Mesodermal cell (in vitro differentiated cells): ENCODE measurements around the gene SNAPC3.
"Not testable (repeated sequence)": the region's sequence is repeated elsewhere in the genome, so short reads cannot be mapped to it uniquely, and the experiment has no call there.

Experiments used
- H3K27ac ChIP-seq: 2 replicates; pipeline ENCODE4 v1.7.0; 2013; ENCODE audit warnings: mild to moderate bottlenecking, low read depth, low read length, moderate library complexity; ENCODE audit not compliant: severe bottlenecking
- H3K36me3 ChIP-seq: 2 replicates; pipeline ENCODE4 v1.7.1; 2013; ENCODE audit warnings: mild to moderate bottlenecking, low read length, moderate library complexity; ENCODE audit not compliant: control insufficient read depth, insufficient read depth
- H3K4me1 ChIP-seq: one replicate; pipeline ENCODE4 v1.7.1; 2013; ENCODE audit warnings: mild to moderate bottlenecking, low read length; ENCODE audit not compliant: insufficient read depth, control insufficient read depth, poor library complexity, severe bottlenecking
- H3K4me3 ChIP-seq: 2 replicates; pipeline ENCODE4 v1.7.0; 2013; ENCODE audit warnings: low read length, control low read depth, mild to moderate bottlenecking; ENCODE audit not compliant: insufficient read depth, poor library complexity, severe bottlenecking; ENCODE audit errors: extremely low read depth
- H3K9me3 ChIP-seq: 2 replicates; pipeline ENCODE4 v1.7.1; 2013; ENCODE audit warnings: mild to moderate bottlenecking, low read length, moderate library complexity; ENCODE audit not compliant: control insufficient read depth
- WGBS, 2 experiments: methylation state at CpG; one replicate each; pipeline ENCODE4 v1.1.5; 2013; ENCODE audit warnings: missing lambda C conversion rate in 2 of 2; ENCODE audit not compliant: insufficient coverage in 2 of 2; 5-methylcytosine and 5-hydroxymethylcytosine counted together

The SNAPC3 gene

DNA sequence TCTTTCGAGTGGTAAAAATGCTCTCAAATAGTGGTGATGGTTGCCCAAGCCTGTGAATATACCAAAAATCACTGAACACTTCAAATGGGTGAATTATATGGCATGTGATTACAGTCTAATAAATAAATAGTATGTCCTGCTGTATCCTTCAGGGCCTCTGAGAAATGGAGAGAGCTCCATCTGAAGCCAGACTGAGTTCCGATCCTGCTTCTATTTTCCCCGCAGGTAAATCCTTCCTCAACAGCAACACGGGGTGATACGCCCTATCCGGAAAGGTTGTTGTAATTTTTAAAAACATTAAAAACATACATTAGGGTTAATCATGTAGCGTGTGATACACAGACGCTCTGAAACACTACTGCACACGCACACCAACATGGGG lies 695 bp upstream of the SNAPC3 start:
- WGBS, 2 experiments = 73 to 100% methylated on average over 3 of the region's 9 CpGs
- H3K27ac ChIP-seq = peak overlapping the region; percentile 93
- peaks cover 24% of the 10 kb centered on the region for H3K36me3 ChIP-seq
- H3K4me3 ChIP-seq = peak overlapping the region; percentile 98
- no peaks in the 10 kb centered on the region for H3K4me1 ChIP-seq
- H3K9me3 ChIP-seq = no peaks in the 10 kb centered on the region

DNA sequence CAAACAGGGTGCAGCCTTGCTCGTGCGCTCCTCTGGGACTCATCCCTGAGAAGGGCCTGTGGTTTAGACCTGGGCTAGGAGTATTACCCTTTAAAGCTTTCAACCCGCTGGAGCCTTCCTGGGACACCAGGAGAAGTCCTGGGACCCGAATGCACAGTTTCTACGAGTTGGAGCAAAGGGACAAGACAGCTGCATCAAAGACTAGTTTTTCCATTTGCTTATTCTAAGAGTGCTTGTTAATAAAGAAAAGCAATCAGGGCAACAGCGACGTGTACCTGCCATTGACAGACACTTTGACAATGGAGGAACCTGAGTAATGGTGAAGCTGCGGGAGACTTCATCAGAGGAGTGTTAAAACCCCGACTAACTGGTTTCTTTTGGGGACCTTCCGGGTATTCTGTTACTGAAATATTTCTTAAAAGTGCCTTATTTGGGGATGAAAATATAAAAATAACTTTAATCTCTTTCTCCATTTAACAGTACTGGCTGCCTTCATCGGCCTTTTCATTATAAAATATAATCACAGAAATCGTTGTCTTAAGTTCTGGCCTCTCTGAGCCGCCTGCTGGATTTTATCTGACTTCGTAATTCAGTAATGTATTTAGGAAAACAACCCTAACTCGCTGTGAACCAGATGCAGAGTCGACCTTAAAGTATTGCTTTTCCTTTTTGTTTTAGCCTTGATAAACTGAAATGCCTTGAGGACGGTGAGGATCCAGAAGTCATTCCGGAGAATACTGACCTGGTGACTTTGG lies 732 bp downstream of the SNAPC3 start:
- Histone ChIP-seq H3K27ac (no peak overlapping the region), H3K9me3 (no peaks in the 10 kb centered on the region), H3K4me1 (no peaks in the 10 kb centered on the region), H3K36me3 (peaks cover 38% of the 10 kb centered on the region), H3K4me3 (peak overlapping the region; percentile 98)
- WGBS, 2 experiments = 1 to 5% methylated on average over 11 to 12 of the region's 18 CpGs

DNA sequence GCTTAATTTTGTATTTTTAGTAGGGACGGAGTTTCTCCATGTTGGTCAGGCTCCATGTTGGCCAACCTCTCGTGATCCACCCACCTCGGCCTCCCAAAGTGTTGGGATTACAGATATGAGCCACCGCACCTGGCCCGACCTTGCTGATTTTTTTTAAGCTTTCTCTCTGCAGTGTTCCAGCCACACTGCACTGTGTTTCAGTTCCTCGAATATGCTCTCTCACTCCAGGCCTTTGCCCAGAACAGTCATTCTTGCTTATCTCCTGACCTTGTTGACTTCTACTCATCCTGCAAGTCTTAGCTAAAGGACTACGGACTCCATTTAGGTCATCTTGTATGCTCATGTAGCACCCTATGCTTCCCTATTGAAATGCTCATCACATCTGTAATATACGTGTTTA lies 3.3 kb downstream of the SNAPC3 start:
- 97% methylated on average over 8 of the region's 8 CpGs for WGBS, 2 experiments
- Histone ChIP-seq H3K36me3 (peaks cover 54% of the 10 kb centered on the region), H3K27ac (no peak overlapping the region), H3K4me1 (no peaks in the 10 kb centered on the region), H3K9me3 (no peaks in the 10 kb centered on the region), H3K4me3 (no peak overlapping the region)

DNA sequence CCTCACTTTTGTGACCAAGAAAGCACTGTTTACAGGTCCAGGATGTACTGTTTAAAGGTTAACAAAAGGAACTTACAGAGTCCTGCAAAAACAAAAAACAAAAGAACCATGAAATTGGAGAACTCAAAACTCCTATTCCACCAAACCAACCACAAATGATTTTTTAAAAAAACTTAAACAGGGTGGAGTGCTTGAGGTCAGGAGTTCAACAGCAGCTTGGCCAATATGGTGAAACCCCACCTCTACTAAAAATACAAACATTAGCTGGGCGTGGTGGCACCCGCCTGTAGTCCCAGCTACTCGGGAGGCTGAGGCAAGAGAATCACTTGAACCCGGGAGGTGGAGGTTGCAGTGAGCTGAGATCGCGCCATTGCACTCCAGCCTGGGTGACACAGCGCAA lies 5.0 kb downstream of the SNAPC3 start:
- WGBS, 2 experiments = 94 to 95% methylated on average over 4 to 5 of the region's 7 CpGs
- not testable (repeated sequence) for H3K27ac ChIP-seq, H3K4me3 ChIP-seq, H3K9me3 ChIP-seq, H3K4me1 ChIP-seq
- peaks cover 63% of the 10 kb centered on the region for H3K36me3 ChIP-seq

DNA sequence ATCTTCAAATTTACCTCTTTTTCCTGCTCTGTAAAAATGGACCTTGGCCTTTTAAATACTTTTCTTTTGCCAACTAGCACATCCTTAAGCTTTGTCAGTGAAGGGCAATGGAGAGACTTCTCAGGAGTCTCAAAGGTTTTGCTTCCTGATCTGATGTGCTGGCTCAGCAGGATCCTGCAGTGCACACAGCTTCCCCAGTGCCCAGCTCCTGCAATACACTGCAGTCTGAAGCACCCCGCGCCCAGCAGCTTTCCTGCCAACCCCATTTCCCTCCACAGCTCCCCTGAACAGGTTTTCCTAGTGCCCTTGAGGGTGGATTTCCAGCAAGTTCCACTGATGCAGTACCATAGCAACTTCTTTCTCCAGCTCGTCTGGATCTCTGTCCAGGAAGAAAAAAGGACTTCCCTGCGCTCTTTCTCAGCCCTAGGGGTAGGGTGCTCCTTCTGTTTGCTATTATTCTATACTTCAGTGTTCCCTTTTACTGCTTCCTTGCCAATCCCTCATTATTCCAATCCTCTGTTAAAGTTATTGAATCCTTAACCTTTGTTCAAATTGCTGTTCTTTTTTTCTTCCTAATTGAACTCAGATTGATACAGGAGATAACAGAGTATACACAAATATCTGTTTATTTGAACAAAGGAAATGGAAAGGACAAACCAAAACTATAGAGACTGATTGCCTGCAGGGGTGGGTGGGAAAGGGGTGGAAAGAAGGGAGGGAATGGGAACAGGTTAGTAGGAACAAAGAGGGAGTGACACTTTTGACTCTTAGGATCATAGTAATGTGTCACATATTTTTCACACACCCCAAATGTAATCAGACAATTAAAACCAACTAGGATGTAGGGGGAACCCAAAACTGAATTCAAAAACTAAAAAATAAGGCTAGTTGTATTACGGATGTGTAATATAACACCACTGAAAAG lies 8.5 kb downstream of the SNAPC3 start:
- Histone ChIP-seq H3K9me3 (no peaks in the 10 kb centered on the region), H3K4me3 (no peak overlapping the region), H3K4me1 (no peaks in the 10 kb centered on the region), H3K27ac (no peak overlapping the region), H3K36me3 (peaks cover 74% of the 10 kb centered on the region)
- WGBS, 2 experiments = 75 to 100% methylated on average over 2 of the region's 5 CpGs

DNA sequence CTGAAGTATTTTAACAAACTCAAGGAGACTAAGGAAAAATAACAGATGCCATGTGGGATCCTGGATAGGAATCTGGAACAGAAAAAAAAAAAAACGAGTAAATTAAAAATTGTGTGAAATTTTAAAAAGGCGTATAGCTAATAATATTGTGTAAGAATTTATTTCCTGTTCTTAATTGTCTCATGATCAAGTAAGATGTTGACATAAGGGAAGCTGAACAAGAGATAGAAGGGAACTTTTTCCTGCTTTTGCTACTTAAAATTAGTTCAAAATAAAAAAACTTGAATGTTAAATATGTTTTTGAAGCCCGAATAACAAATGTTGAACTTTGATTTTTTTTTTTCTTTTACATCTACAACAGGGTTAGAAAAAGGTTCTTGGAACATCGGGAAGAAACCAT lies 10.5 kb downstream of the SNAPC3 start:
- 85 to 100% methylated on average over 1 to 2 of the region's 4 CpGs for WGBS, 2 experiments
- Histone ChIP-seq H3K36me3 (peaks cover 72% of the 10 kb centered on the region), H3K4me1 (no peaks in the 10 kb centered on the region), H3K9me3 (no peaks in the 10 kb centered on the region), H3K27ac (no peak overlapping the region), H3K4me3 (no peak overlapping the region)

DNA sequence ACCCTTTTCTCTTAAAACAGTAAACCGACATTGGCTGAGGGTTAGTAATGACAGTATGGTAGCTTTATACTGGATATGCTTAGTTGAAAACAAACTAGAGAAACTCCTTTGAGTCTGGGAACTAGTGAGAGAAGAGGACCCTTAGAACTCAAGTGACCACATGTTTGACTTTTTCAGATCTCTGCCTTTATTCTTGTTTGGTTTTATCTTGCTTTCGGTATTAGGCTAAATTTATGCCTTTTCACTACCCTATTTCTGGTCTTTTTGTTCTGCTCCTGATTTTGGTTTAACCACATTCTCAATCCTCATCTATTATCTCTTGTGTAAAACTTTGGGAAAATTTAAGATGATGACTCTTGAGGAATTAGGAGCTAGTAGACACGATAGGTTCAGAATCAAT lies 11.0 kb downstream of the SNAPC3 start:
- no peak overlapping the region for H3K27ac ChIP-seq
- no CpG with 5 or more reads among the region's 3 CpGs for WGBS, 2 experiments
- H3K9me3 ChIP-seq = no peaks in the 10 kb centered on the region
- H3K36me3 ChIP-seq = peaks cover 71% of the 10 kb centered on the region
- H3K4me3 ChIP-seq = no peak overlapping the region
- no peaks in the 10 kb centered on the region for H3K4me1 ChIP-seq

DNA sequence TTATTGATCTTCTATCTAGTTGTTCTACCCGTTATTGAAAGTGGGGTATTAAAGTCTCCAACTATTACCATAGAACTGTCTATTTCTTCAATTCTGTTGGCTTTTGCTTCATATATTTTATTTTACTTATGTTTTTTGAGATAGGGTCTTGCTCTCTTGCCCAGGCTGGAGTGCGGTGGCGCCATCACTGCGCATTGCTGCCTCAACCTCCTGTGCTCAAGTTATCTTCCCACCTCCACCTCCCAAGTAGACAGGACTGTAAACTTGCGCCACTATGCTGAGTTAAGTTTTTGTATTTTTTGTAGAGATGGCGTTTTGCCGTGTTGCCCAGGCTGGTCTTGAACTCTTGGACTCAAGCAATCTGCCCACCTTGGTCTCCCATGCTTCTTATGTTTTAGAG lies 16.2 kb downstream of the SNAPC3 start:
- WGBS, 2 experiments = 93 to 100% methylated on average over 1 to 3 of the region's 7 CpGs
- H3K4me1 ChIP-seq = no peaks in the 10 kb centered on the region
- no peak overlapping the region for H3K4me3 ChIP-seq
- peaks cover 20% of the 10 kb centered on the region for H3K9me3 ChIP-seq
- H3K36me3 ChIP-seq = peaks cover 75% of the 10 kb centered on the region
- H3K27ac ChIP-seq = no peak overlapping the region

DNA sequence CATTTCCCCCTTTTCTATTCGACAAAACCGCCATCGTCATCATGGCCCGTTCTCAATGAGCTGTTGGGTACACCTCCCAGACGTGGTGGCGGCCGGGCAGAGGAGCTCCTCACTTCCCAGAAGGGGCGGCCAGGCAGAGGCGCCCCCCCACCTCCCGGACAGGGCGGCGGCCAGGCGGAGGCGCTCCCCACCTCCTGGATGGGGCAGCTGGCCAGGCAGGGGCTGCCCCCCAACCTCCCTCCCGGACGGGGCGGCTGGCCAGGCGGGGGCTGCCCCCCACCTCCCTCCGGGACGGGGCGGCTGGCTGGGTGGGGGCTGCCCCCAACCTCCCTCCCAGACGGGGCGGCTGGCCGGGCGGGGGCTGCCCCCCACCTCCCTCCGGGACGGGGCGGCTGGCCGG lies 19.2 kb downstream of the SNAPC3 start:
- Histone ChIP-seq H3K36me3 (peaks cover 75% of the 10 kb centered on the region), H3K9me3 (peaks cover 20% of the 10 kb centered on the region)
- WGBS, 2 experiments = 75% methylated on average over 4 of the region's 29 CpGs; no CpG with 5 or more reads in 1 of the 2 experiments
- H3K4me3 ChIP-seq, H3K4me1 ChIP-seq, H3K27ac ChIP-seq: not testable (repeated sequence)

DNA sequence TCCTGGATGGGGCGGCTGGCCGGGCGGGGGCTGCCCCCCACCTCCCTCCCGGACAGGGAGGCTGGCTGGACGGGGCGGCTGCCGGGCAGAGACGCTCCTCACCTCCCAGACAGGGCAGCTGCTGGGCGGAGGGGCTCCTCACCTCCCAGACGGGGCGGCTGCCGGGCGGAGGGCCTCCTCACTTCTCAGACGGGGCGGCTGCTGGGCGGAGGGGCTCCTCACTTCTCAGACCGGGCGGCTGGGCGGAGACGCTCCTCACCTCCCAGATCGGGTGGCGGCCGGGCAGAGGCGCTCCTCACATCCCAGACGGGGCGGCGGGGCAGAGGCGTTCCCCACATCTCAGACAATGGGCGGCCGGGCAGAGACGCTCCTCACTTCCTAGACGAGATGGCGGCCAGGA lies 19.6 kb downstream of the SNAPC3 start:
- H3K36me3 ChIP-seq = peaks cover 75% of the 10 kb centered on the region
- not testable (repeated sequence) for H3K4me1 ChIP-seq, H3K27ac ChIP-seq, H3K4me3 ChIP-seq
- WGBS, 2 experiments = 96 to 97% methylated on average over 12 to 33 of the region's 33 CpGs
- peaks cover 20% of the 10 kb centered on the region for H3K9me3 ChIP-seq

DNA sequence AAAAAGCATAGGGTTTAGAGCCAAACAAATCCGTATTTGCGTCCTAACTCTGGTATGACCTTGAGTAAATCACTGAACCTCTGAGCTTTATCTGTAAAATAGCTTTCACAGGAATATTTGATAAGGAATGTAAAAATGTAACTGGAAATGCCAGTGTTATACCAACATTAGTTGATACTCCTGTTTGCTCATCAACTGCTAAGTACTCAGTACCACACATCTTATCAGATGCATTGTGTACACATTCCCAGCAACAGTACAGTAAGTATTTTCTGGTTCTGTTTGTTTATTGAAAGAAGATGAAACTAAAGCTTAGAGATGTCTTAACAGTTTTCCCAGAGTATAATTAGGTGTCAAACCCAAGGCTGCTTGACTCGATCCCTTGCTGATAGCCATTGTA lies 21.5 kb downstream of the SNAPC3 start:
- no peak overlapping the region for H3K4me3 ChIP-seq
- H3K36me3 ChIP-seq = peaks cover 82% of the 10 kb centered on the region
- H3K4me1 ChIP-seq = no peaks in the 10 kb centered on the region
- peaks cover 16% of the 10 kb centered on the region for H3K9me3 ChIP-seq
- WGBS, 2 experiments = no CpG with 5 or more reads among the region's 3 CpGs
- H3K27ac ChIP-seq = no peak overlapping the region
